GM13977 (cell line): ENCODE data around the gene FOXE1.

ENCODE experiments used
- DNase-seq: peaks from one replicate; pipeline ENCODE4 v3.0.0; 2012; ENCODE audit warnings: low spot score
- in situ Hi-C: fragments of 300-500 bp; cut with MboI; formaldehyde crosslinking; loops from one replicate; pipeline ENCODE4 v1.12.0; 2022; ENCODE audit warnings: low sequenced_read_pairs, low pct_unique_long_range_greater_than_20kb, mixed read lengths, inconsistent platforms; ENCODE audit not compliant: unreplicated experiment
- TF ChIP-seq, protein P1 (sequence below): IDR thresholded peaks from 2 replicates; pipeline ENCODE4 v1.5.1; 2012; ENCODE audit warnings: mild to moderate bottlenecking, control low read depth; ENCODE audit not compliant: insufficient read depth; ENCODE audit errors: extremely low read depth, missing control alignments

Gene FOXE1

DNA sequence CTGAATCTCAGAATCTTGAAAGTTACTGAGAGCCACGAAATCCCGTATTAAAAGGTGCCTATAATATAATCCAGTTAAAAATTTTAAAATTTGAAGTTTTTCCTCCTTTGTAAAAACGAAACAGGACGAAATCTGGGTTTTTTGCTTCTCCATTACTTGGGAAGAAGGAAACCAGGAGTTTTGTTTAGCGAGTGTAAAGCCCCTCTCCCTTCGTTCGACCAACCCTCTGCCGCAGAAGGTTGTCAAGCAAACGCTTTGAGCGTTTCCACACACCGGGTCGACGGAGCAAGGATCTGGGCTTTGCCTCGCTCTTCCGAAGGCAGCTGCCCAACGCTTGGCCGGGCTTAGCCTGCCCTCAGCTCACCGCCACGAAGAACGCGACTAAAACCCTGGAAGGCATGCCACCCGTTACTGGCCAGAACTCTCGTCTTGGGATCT is 1.6 kb upstream of the FOXE1 start:
- TF ChIP-seq, protein P1, sequence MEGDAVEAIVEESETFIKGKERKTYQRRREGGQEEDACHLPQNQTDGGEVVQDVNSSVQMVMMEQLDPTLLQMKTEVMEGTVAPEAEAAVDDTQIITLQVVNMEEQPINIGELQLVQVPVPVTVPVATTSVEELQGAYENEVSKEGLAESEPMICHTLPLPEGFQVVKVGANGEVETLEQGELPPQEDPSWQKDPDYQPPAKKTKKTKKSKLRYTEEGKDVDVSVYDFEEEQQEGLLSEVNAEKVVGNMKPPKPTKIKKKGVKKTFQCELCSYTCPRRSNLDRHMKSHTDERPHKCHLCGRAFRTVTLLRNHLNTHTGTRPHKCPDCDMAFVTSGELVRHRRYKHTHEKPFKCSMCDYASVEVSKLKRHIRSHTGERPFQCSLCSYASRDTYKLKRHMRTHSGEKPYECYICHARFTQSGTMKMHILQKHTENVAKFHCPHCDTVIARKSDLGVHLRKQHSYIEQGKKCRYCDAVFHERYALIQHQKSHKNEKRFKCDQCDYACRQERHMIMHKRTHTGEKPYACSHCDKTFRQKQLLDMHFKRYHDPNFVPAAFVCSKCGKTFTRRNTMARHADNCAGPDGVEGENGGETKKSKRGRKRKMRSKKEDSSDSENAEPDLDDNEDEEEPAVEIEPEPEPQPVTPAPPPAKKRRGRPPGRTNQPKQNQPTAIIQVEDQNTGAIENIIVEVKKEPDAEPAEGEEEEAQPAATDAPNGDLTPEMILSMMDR = no peak
- no peak for DNase-seq
- in situ Hi-C loops = no loop called here

DNA sequence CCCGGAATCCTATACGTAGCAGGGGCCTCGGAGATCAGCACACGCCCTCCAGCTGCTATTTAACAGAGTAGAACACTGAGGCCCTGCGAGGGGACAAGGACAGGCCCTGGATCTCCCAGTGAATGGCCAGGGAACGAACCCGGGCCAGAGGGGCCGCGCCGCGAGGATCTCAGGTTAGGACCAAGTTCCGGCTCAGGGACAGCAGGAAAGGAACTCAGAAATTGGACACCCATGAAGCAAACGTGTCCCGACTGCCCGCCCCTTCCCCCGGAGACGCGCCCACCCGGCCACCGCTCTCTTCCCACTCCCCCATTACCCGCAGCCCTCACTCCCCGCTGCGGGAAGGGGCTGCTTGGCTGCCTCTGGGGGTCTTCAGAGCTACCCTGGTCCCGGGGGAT is 1.0 kb upstream of the FOXE1 start:
- TF ChIP-seq, protein P1 = no peak
- in situ Hi-C loops = no loop called here
- DNase-seq = no peak

DNA sequence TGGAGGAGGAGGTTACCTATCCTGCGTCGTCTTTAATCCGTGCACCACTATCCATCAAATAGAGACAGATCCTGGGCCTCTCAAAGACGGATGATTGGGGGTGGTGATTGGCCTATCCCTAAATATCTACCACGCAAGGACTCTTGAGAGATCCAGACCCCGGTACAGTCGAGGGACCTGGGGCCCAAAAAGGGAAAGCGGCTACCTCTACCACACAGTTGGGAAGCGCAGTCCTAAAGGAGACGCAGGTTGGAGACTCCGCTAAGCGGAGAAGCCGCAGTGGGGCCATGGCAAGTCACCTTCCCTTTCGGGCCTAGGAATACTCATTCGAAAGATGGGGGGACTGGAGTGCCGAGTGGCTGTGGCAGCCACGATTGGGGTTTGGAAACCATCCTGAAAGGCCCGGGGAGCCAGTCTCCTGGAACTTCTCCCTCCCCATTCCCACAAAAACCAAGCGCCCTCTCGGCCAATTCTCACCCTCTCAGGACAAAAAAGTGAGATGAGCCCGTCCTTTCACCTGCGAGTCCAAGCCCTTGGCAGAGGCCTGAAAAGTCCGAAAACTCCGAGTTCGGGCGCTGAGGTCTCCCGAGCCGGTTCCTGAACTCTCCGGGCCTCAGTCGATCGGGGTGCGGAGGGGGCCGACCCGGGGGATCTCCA is 499 bp upstream of the FOXE1 start:
- TF ChIP-seq, protein P1 = no peak
- no peak for DNase-seq
- in situ Hi-C loops = no loop called here

DNA sequence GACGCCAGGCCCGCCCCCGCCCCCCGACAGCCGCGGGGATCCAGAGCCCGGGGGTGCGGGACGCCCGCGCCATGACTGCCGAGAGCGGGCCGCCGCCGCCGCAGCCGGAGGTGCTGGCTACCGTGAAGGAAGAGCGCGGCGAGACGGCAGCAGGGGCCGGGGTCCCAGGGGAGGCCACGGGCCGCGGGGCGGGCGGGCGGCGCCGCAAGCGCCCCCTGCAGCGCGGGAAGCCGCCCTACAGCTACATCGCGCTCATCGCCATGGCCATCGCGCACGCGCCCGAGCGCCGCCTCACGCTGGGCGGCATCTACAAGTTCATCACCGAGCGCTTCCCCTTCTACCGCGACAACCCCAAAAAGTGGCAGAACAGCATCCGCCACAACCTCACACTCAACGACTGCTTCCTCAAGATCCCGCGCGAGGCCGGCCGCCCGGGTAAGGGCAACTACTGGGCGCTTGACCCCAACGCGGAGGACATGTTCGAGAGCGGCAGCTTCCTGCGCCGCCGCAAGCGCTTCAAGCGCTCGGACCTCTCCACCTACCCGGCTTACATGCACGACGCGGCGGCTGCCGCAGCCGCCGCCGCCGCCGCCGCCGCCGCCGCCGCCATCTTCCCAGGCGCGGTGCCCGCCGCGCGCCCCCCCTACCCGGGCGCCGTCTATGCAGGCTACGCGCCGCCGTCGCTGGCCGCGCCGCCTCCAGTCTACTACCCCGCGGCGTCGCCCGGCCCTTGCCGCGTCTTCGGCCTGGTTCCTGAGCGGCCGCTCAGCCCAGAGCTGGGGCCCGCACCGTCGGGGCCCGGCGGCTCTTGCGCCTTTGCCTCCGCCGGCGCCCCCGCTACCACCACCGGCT is 1.0 kb downstream of the FOXE1 start:
- TF ChIP-seq, protein P1 = peak; percentile 23
- peak; percentile 61 for DNase-seq
- in situ Hi-C loops = no loop called here

DNA sequence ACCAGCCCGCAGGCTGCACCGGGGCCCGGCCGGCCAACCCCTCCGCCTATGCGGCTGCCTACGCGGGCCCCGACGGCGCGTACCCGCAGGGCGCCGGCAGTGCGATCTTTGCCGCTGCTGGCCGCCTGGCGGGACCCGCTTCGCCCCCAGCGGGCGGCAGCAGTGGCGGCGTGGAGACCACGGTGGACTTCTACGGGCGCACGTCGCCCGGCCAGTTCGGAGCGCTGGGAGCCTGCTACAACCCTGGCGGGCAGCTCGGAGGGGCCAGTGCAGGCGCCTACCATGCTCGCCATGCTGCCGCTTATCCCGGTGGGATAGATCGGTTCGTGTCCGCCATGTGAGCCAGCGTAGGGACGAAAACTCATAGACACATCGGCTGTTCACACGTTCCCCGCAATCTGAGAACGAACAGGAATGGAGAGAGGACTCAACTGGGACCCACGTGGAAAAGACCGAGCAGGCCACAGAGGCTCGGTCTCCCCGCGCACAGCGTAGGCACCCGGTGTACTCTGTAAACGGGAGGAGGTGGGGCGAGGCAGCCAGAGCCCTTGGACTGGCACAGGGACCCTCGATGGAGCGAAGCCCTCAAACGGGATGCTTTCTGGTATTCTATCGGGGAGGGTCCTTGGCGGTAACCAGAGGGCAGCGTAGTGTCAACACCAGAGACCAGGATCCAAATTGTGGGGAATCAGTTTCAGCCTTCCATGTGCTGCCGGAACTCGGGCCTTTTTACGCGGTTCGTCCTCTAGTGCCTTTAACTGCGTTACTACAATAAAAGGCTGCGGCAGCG is 1.9 kb downstream of the FOXE1 start:
- TF ChIP-seq, protein P1 = no peak
- in situ Hi-C loops = no loop called here
- DNase-seq = no peak

DNA sequence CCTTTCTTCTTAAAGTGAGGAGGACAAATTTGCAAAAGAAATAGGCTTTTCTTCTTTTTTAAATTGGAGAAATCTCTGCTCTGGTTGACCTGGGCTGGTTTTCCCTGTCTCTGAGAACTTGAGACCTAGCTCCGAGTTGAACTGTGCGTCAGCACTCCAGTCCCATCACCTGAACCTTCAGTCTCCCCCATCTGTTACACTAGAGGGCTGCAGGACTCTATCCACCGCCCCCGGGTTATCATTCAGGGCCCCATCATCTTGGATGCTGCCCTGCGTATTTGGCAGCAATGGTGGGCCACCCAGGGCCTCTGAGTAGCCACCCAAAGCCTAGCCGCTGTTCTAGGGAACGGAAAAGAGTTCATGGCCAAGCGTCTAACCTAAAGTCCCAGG is 2.5 kb downstream of the FOXE1 start:
- TF ChIP-seq, protein P1 = no peak
- in situ Hi-C loops = no loop called here
- no peak for DNase-seq
